ENCODE measurements around the gene RBMS1.
A peak's percentile ranks its signal among the peaks of the same experiment; 100 is the strongest.

Gene RBMS1

DNA sequence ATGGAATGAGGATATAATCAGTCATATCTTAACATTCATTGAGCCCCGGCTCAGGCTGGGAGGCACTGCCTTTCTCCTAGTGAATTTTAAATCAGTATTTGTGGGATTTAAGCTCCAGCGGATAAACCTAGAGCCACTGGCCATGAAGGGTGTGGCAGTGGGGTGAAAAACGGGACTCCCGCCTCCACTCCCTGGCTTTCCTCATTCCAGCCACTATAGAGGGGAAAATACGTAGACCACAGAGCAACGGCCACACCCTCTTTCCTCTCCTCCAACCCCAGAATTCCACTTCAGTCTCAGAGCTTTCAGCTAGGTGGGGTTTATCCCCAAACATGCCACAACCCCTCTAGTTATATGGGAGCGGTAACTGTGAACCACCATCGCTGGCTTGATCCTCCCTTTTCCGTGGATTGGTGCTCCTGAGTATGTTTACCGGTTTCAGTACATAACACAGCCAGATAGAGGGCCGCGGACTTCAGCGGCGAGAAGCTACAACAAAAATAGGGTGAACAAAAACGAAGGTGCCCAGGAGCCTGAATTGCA lies 223.0 kb downstream of the RBMS1 start:
- no peak for DNase-seq

DNA sequence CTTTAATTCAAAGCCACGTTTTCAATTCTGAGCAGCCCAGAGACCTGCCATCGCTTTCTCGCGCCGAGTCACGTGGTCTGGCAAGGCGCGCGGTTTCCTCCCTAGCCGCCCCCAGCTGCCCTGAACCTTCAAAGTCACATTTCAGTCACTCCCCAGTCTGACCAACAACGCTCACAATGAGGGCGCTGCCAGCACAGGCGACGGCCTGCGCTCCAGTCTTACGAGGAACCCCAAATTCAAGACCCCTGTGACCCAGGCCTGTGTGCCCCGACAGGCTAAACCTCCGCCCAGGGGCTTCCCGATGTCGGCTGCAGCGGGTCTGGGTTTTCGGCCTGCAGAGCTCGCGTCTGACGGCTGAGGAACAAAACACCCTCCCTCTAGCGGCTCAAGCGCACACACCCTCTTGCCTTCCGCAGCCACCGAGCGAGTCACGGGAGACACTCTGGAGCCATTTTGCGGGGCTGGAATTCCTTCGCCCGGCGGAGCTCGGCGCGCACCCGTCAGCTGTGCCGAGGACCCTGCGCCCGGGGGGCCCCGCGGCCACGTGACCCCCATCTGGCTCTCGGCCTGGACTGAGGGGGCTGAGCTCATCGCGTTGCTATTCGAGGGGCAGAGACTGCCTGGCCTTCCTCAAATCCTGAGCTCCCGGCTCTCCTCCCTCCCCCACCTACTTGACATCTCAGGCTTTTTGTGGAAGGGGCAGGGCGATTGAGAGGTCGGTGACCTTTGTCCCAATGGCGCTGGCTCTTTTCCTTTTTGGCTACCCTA lies 223.6 kb downstream of the RBMS1 start:
- peak; percentile 79 for DNase-seq

GRCh38 chr2:160269365-160269764 lies 224.2 kb downstream of the RBMS1 start:
- no peak for DNase-seq

- no peak for DNase-seq
Observed at GRCh38 chr2:160268151-160268781, 225.3 kb downstream of the RBMS1 start.

DNA sequence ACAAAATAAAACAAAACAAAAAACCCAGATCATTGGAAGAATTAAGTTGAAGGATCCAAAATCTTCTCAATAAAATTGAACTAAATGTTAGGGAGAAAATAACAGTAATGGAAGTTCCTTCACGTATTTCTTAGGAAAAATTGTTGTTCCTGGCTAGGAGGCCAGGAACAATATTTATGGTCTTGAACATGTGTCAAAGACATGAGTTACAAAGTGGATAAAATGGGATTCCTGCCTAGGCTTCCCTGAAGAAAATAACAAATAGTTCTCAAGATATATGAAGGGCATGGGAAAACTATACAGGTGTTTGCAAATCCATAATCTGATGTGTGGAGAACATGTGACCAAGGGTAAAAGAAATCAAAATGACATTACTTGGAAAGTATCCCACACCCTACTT lies 225.9 kb downstream of the RBMS1 start:
- DNase-seq = no peak

DNA sequence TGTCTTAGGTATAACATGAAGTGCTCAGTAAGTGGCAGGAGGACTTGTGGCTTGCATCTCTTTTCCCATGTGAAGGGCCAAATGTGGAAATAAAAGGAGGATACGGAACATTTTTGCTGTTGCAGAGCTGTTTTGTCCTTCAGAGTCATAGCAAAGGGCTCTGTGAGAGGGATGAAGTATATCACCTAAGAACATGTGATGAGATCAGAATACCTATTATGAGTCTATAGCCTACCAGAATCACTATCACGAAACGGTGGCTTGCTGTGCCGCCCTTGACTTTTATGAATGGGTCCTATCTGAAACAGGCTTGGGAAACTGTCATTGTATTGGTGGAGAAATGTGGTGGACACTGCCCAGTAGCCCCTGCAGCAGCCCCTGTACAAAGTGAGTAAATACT lies 226.6 kb downstream of the RBMS1 start:
- DNase-seq = peak; percentile 48

DNA sequence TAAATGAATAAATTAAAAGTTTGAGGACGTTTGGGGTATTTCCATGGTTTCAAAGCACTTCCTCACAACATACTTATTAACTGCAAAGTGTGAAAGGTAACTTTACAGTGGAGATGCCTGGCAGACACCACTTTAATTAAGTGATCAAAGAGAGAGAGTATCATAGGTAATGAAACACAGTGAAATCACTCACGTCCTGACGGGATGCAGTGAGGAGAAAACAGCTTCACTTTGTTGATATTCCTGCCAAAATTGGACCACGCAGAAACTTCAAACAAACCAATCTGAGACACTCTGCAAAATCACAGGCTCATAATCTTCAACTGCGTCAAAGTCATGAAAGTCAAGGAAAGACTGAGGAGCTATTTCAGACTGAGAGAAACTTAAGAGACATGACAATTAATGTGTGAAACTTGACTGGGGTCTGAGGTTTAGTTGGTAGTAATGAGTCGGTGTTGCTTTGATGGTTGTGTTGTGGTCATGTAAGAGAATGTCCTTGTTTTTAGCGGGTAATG lies 227.5 kb downstream of the RBMS1 start:
- peak; percentile 78 for DNase-seq

DNA sequence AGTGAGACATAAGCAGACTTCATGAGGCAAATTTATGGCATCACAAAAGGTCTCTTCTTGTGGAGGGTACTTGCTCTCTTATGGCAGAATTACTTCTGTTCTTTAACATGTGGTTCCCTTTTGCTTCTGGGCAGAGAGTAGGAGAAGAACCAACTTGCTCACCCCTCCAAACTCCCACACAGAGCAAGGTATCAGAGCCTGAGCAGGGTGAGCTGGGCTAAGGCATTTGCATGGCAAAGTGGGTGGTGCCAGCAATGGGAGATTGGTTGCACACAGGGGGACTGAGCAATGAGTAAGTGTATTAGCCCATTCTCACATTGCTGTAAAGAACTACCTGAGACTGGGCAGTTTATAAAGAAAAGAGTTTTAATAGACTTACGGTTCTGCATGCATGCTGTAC lies 229.3 kb downstream of the RBMS1 start:
- no peak for DNase-seq

GRCh38 chr2:160261732-160262131 lies 231.9 kb downstream of the RBMS1 start:
- DNase-seq = no peak

DNA sequence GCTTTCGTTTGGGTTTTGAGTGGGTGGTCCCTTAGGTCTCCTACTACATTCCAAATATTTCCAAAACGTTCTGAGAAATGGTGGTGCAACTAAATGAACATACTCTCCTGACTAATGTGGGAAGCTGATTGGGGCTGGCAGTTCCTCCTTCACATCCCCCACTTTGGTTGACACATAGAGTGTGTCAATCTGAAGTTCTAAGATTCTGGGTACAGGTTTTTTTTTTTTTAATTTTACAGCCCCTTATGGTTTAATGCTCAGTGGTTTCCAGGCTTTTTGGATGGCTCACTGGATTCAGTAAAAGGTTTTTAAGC lies 235.2 kb downstream of the RBMS1 start:
- no peak for DNase-seq

DNA sequence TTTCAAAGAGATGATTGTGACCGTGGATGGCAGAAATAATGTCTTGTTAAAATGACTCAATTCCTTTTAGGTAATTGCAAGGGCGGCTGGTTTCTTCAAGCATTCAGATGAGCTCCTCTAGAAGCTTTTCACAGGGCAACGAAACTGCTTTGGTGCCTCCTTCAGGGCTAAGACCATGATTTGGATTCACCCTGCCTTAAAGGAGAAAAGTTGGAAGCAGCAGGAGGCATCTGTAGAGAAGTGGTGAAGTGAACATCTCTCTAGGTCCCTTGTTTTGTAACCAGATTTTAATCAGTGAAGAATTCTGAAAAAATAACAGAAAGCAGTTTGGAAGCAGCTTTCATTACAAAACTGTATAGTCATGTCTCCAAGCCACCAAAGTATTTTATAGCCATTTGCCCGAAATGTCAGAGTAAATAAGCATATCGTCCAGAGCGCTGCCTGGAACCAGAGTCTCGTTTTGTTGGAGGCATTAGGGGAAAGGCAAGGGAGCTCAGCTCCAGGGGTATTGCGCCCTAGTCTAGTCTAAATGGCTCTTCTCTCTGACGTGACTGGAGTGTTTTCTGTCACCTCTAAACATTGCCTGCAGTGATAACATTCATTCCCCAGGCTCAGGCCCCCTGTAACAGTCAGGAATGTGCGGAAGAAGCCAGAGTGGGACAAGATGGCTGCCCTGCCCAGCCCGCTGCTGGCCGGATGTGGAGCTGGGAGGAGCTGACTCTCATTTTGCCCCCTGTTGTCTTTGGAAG lies 235.7 kb downstream of the RBMS1 start:
- no peak for DNase-seq

DNA sequence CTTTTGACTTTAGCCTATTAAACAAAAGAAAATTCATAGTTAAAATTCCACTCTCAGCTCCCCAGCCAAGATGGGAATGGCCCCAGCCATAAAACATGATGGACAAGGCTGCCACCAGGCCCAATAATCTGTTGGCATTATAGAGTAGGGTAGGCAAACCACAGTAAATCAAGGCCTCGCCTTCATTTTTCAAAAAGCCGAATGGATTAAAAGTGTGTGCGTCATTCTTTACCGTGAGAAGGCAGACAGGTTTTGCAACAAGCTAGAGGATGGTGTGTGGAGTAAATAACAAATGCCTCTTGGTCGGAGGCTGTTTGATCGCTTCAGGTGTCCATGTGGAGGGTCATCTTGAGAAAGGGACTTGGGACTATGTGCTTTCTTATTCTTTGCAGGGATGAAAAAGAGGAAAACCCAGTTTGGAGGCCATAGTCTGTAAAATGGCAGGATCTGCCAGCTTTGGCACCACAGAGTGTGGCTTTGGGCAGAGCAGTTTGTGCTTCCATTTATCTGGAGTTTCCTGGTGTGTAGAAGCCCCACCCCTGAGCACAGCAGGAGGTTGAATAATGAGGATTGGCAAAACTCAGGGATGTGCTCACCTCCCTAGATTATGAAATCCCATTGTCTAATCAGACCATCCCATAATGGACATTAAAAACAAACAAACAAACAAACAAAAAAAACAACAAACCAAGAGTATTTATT lies 236.4 kb downstream of the RBMS1 start:
- no peak for DNase-seq

- DNase-seq = no peak
Observed at GRCh38 chr2:160256507-160256906, 237.1 kb downstream of the RBMS1 start.

- no peak for DNase-seq
Observed at GRCh38 chr2:160255408-160255807, 238.2 kb downstream of the RBMS1 start.

GRCh38 chr2:160254189-160254762 lies 239.3 kb downstream of the RBMS1 start:
- no peak for DNase-seq

- DNase-seq = no peak
Observed at GRCh38 chr2:160253440-160254188, 240.0 kb downstream of the RBMS1 start.

DNA sequence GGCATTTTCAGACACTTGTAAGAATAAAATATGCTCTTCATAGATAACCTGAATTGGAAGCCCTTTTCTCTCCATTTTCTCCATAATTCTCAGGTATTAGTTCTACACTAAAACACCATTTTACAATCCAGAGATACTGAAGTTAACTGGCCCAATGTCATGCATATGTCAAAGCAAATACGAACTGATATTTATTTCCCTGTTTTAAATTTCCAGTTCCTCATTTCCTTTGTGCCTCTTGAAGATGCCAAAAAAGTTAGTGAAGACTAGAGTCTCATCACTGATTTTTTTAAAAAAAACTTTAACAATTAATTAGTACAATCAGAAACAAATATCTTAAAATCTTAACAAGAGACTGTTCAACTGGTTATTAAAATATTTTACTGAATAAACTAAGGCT lies 240.7 kb downstream of the RBMS1 start:
- no peak for DNase-seq

DNA sequence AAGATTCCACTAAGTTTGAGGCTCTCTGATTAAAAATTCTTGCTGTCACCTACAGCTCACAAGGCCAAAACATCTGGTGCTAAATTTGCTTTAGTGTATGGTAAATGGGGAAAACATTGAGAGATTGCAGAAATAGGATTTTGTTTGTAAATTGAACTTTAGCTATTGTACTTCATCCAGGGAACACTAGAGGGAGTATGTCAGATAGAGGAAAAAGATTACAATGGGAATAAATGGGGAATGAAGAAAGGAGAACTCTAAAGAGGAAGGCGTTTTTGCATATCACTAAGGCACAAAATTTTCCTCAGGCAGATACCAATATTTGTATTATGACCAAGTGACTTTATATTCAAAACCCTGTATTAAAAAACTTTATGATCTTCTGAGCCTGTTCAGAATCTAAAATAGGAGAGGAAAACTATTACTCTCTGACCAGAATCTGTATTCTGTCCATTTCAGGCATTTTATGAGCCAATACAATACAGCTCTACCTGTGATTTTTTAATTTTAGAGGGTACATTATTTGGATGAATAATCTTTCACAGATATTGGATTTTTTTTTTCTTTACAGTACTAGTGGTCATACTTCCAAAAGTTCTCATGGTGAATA lies 241.2 kb downstream of the RBMS1 start:
- no peak for DNase-seq

- DNase-seq = no peak
Observed at GRCh38 chr2:160251569-160251968, 242.0 kb downstream of the RBMS1 start.

DNA sequence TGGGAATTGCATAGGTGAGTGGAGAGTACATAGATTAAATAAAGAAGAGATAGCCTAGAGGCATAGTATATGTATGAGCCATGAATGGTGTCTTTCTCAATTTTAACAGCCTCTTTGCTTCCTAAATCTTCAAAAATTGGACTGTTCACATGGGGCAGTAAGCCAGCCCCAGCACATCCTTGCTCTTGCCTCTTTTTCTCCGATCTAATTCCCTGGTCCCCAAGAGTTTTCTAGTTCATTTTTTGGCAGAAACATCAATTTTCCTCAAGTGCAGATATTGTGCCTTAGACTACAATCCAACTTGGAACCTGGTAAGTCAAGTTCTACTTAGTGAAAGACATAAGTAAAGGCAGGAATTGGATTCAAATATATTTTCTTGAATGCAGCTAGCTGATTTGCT lies 243.7 kb downstream of the RBMS1 start:
- no peak for DNase-seq

DNA sequence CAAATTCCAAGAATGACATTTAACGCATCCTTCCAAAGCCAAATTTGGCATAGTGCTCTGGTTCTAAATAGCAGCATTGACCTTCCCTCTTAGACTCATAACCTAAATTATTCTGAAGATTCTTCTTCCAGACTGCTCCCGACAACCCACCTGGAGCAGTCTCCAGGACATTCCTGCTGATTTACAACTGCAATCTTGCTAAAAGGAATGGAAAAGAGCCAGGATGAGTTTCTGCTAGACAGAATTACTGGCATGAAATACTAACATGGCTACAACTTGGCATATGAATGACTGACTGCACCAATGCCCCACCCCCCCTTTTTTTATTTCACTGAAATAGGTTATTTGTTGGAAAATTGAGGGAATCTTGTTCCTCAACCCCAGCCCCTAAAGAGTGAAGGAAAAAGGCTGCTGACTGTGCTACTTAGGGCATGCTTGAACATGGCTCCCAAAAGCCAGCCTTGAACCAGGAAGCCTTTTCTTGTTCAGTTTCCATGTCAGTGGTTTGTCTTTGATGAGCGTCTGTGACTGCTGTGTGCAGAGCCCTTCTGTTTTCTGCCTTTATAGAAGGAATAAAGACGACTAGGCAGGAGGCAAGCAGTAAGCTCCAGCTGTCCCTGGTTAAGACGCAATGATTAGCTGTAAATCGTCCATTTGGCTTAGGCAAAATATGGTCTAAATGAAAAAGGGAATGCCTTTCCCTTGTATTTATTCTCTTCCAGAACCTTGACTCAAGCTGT lies 246.1 kb downstream of the RBMS1 start:
- no peak for DNase-seq
